ENCODE data around the gene MACO1. TPM values are rescaled to one million over a fixed set of nuclear protein-coding genes. Genes with fewer than 3 reads are reported as not detected.

The MACO1 gene
- total RNA-seq, 4 donors from 2014 or later = 13.0 to 19.7 (median 16.3) TPM

DNA sequence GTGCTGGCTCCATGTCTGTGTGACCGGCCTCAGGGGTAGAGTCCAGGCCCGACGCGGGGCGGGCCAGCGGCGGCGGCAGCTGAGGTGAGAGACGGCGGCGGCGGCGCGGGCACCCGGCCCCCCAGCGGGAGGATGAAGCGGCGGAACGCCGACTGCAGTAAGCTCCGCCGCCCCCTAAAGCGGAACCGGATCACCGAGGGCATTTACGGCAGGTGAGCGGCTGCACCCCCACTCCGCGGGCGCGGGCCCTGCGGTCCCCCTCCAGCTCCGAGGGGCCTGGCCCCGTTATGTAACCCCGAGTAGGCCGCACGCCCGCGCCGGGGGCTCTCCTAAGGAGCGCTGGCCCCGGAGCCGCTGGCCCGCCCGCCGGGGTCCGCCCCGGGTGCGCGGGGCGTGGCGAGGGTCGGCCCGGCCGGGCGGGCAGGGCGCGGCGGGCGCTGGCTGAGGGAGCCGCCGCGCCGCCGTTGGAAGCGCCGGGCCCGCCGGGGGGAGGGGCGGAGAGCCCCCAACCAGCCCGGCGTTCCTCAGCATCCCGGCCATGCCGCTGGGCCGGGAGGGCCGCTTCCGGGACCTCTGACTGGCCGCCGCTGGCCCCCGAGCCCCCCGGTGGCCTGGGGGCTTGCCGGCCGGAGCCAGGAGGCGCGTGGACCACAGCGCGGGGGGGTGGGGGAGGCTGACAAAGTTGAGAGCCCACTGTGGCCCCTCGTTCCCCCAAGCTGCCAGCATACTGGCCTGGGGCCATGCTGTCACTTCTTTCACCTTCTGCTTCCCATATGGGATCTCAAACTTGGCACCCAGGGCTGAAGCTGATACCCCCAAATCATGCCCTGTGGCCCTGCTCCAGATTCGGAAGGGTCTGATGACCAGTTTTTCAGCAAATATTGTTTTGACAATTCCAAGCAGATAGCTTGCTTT lies 527 bp downstream of the MACO1 start:
- TF ChIP-seq, protein P1, sequence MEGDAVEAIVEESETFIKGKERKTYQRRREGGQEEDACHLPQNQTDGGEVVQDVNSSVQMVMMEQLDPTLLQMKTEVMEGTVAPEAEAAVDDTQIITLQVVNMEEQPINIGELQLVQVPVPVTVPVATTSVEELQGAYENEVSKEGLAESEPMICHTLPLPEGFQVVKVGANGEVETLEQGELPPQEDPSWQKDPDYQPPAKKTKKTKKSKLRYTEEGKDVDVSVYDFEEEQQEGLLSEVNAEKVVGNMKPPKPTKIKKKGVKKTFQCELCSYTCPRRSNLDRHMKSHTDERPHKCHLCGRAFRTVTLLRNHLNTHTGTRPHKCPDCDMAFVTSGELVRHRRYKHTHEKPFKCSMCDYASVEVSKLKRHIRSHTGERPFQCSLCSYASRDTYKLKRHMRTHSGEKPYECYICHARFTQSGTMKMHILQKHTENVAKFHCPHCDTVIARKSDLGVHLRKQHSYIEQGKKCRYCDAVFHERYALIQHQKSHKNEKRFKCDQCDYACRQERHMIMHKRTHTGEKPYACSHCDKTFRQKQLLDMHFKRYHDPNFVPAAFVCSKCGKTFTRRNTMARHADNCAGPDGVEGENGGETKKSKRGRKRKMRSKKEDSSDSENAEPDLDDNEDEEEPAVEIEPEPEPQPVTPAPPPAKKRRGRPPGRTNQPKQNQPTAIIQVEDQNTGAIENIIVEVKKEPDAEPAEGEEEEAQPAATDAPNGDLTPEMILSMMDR (IDR thresholded peaks at IDR 0.05; ENCODE audit: low read depth) = no peak

DNA sequence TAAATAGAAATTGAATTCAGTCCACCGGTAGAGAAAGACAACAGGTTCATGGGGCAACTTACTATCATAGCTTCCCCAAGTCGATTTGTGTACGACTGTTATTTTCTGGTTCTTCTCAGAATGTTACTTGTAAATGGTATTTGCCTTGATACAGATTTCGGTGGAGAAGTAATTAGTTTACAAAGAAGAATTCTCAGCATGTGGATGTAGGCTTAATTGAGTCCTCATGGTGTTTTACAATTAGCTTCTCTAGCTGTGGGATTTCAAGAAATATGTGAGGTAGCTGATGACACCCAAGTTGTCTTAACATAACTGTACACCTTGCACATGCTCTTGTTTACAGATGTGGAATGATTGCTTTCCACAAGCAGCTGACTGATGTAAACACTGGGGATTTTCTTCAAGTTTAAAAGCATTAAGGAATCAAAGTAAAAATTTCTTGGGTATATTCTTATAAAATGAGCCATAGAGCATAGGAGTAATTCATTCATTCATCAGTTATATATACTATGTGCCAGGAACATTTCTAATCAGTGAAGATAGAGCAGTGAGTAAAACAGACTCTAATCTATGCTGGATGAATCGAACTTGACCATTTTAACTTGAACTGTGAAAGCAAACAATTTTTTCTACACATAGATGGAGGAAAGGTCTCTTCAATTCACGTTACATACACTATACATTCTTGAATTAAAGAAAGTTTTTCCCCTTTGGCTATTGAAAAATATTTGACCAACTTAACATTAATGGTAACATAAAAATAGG lies 1.4 kb downstream of the MACO1 start:
- TF ChIP-seq, protein P1 (IDR thresholded peaks at IDR 0.05; ENCODE audit: low read depth) = no peak

DNA sequence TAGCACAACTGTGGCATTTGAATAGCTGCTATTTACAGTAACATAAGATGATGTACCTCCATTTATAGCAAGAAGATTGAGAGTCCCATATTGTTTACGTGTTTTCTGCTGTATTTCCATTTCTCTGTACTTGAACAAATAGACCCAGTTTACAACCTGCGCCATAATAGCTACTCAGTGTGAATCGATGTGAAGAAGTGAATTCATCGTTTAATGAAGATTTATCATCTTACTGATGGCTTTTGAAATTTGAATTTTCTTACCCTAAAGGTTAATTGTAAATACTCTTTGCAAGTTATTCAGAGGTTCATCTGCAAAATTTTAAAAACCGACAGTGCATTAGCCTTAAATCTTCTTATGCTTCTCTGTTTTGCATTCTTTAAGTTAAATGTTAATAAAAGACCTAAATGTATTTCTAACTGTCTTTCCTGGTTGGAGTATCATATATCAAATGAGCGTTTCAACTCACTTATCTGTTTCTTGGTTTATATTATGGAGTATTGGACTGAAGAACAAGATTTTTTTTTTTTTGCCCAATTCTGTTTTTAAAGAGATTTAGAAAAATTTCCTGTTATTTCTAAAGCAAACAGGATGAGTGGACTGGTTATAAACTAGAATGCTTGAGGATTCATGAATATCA lies 2.2 kb downstream of the MACO1 start:
- TF ChIP-seq, protein P1 (IDR thresholded peaks at IDR 0.05; ENCODE audit: low read depth) = no peak

GRCh38 chr1:25433389-25434186 lies 2.9 kb downstream of the MACO1 start:
- TF ChIP-seq, protein P1 (IDR thresholded peaks at IDR 0.05; ENCODE audit: low read depth) = no peak

GRCh38 chr1:25435397-25436108 lies 4.9 kb downstream of the MACO1 start:
- TF ChIP-seq, protein P1 (IDR thresholded peaks at IDR 0.05; ENCODE audit: low read depth) = no peak

DNA sequence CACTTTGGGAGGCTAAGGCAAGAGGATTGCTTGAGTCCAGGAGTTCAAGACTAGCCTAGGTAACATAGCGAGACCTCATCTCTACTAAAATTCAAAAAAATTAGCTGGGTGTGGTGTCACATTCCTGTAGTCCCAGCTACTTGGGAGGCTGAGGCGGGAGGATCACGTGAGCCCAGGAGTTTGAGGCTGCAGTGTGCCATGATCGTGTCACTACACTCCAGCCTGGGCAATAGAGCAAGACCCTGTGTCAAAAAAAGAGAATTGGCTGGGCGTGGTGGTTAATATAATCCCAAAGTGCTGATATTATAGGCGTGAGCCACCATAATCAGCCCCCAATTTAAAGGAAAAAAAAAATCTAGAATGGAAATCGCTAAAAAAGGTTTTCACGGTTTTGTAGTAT lies 7.0 kb downstream of the MACO1 start:
- TF ChIP-seq, protein P1 (IDR thresholded peaks at IDR 0.05; ENCODE audit: low read depth) = no peak

Data from subcutaneous adipose tissue (tissue), 4 donors.